Measurements from ENCODE around the gene FAM43A.

Gene FAM43A

DNA sequence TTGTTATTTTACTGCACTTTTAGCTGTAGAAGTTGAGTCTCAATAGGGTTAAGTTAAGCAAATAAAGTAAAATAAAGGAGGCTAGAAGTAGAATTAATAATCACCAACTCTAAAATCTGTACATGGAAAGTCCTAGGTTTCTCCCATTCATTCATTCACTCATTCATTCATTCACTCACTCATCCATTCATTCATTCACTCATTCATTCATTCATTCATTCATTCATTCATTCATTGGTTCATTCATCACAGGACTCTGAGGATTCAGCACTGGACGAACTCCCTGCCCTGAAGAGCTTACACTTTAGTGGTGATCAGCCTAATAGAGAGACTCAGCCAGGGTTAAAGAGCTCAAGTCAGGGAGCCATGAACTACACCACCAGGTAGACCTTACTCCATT is 9.2 kb upstream of the FAM43A start:
- no peak for DNase-seq

DNA sequence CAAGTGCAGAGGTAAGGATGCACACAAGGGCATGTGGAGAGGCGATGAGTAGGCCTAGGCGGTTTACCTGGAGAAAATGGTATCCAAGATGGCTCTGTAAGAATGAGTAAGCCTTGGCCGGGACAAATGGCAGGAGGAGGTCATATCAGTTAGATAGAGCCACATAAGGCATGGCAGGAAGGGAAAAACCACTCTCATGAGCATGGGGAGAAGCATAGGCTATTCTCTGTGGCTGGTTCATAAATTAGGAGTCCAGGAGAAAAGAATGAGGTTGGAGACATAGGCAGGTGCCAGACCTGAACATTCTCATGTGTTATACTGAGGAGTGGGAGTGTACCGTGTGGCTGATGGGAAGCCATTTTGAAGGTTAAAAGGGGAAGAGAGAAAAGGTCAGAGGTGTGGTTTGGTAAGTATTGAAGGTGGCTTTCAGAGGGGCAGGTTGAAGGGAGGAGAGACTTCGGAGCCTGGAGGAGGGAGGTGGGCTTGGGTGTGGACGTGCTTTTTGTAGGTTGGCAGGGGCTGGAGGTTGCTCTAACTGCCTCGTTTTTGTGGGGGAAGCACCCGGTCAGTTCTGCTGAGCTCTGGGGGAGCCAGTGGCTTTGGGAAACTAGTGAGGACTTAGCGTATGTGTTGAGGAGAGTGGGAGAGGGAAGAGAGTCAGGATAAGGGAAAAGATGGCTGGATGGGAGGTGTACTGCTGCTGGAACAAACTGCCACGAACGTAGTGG is 4.6 kb upstream of the FAM43A start:
- no peak for DNase-seq

DNA sequence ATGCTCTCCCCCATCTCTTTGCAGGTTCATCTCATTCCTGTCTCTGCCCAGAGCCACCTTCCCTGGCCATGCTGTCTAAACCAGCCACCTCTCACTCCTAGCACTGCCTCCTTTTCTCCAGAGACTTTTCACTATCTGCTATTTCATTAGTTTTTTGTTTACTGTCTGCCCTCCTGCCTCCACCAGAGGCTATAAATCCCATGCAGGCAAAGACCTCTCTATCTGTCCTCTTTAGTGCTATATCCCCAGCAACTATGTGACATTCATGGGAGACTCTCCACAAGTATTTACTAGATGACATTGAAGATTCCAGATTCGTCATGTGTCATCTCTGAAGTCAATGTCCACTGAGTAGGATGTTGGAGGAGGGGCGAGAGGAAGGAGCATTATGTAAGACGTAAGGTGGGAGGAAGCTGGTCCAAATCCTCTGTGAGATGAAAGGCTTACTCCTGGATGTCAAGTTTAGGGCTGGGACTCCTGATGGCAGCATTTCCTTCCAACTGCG is 3.4 kb upstream of the FAM43A start:
- DNase-seq = no peak

DNA sequence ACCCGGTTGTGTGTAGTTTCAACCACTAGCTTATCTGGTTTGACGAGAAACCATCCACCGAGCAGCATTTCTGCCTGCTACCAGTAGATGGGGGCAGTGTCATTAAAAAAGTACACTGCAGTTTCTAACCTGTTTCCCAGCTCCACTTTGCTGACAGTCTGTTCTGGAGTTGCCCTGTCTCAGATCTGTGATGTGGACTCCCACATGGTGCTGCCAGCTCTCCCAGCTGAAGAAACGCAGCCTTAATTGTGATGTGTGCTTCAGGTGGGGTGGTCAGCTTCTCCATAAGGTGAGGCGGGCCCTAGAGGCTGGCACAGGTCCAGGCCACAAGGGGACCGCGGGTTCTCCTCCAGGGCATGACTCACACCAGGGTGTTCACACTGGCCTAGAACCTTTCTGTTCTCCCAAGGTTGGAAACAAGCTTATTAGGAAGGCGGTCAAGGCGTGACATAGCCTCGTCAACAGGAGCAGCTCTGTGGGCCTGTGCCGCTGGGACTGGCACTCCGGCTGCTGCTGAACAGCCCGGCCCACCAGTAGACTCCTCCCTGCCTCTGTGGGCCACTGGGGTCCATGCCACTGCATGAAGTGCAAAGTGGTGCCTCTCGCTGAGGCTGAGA is 2.9 kb upstream of the FAM43A start:
- DNase-seq = peak; percentile 41

DNA sequence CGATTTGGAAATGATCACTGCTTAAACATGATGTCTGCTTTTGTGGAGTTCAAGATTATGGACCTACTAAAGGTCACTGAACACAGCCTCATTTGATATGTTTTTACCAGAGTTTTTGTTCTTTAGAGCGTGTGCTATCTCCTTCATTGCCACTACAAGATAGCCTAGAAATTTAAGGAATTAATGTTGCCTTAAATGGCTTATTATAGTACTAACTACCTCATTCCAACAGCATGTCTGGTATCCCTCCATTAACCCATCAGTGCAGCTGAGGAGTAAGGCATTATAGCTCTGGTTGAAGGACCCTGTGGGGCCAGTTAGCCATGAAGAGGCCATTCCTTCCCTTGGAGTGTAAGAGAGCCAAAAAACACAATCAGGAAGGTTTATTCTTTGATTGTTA is 2.3 kb upstream of the FAM43A start:
- DNase-seq = no peak

DNA sequence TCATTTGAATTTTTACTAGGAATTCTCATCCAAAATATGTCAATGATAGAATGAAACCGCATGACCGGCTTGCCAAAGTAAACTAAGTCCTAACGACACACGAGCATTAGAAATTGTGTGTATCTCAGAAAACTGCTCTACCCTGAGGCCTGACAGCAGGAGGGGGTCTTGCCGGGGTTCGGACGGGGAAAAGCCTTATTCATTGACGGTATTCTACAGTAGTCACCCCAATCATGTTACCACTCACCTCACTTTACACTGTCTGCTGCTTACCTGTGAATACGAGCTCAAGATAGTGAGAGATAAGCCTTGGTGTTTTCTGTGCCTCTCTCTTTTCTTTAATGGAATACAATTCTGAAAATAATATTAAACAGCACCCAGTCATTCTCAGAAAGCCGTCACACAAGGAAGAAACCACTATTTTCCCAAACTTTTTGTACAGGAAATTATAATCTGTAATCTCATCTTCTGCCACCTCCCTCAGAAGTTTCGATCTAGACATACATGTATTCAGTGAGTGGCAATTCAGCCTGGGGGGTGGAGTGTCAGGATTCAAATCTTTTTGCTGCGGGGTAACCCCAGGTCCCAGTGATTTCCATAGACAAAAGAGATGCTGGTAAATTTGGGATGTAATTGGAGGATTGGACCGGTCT is 492 bp upstream of the FAM43A start:
- DNase-seq = no peak

DNA sequence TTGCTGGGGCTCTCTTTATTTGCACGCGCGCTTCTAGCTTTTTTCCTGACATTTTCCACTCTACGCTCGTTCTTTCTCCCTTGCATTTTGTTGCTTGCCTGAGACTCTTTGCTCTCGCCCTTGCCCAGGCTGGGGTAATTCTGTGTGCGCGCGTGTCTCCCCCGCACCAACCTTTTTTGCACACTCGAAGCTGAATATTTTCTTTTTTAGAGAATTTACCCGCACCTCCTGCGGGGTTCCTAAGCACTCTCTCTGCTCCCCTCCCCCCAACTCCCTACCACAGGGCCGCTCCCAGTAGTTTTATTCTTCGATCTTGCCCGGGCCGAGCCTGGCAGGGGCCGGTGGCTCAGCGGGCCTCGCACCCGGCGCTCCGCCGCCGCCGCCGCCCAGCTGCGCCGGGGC is 732 bp downstream of the FAM43A start:
- no peak for DNase-seq

DNA sequence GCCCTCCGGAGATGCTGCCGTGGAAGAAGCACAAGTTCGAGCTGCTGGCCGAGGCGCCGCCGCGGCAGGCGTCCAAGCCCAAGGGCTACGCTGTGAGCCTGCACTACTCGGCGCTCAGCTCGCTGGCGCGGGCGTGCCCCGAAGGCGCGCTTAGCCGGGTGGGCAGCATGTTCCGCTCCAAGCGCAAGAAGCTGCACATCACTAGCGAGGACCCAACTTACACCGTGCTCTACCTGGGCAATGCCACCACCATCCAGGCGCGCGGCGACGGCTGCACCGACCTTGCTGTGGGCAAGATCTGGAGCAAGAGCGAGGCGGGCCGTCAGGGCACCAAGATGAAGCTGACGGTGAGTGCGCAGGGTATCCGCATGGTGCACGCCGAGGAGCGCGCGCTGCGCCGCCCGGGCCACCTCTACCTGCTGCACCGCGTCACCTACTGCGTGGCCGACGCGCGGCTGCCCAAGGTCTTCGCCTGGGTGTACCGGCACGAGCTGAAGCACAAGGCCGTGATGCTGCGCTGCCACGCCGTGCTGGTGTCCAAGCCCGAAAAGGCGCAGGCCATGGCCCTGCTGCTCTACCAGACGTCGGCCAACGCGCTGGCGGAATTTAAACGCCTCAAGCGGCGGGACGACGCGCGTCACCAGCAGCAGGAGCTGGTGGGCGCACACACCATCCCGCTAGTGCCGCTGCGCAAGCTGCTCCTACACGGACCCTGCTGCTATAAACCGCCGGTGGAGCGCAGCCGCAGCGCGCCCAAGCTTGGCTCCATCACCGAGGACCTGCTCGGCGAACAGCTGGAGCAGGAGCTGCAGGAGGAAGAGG is 1.3 kb downstream of the FAM43A start:
- DNase-seq = peak; percentile 7

DNA sequence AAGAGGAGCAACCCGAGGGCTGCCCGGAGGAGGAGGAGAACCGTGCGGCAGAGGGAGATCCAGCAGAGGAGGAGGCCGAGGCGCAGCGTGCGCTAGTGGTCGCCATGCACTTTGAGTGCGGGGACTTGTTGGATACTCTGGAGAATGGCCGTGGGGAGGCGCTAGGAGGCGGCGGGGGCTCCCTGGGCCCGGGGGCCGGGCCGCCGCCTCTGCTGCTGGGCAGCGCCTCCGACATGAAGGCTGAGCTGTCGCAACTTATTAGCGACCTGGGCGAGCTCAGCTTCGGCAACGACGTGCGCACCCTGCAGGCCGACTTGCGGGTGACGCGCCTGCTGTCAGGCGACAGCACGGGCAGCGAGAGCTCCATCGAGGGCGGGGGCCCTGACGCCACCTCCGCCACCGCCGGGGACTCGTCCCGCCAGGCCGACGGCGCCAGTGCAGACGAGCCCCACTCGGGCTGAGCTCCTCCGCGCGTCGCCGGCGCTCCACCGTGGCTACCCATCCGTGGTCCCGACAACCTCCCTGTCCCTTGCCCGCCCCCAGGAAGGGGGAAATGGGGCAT is 2.0 kb downstream of the FAM43A start:
- DNase-seq = peak; percentile 62

DNA sequence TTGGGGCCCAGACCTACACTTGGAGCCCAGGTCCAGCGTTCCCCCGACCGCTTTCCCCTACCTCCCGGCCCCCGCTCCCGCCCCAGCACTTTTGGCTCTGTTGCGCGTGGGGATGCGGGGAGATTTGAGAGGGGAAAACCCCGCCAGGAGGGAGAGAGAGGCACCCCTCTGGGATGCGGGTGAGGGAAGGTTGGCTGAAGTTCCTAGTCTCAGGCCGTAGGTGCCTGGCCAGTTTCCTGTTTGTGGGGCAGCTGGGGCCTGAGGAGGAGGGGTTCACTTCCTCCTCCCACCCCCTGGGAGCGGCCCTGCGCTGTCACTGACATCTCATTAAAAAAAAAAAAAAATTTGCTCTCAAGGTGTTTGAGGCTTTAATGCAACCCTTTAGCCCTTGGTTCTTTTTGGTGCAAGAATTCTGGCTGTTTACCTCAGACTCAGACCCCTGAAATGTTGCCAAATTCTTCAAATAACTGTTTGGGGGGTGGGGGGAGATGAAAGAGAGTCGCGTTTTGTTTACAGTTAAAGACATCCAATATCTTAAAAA is 2.6 kb downstream of the FAM43A start:
- no peak for DNase-seq

DNA sequence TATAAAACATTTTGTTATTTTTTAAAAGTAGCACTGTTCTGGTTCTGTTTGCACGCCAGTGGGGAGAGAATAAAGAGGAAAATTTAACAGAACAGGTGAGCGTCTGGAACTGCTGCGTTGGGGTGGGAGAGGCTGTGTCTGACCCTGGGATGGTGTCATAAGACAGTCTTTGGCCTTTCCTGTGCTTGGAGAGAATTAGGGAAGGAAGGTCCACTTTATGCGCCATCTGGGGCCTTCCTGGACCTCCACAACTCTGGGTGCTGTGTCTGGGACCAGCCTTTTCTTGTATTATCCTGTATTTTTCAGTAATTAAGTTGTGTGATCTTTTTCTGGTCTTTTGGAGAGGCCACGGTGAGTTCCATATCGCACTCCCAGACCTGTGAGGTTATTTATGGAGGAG is 3.3 kb downstream of the FAM43A start:
- no peak for DNase-seq

DNA sequence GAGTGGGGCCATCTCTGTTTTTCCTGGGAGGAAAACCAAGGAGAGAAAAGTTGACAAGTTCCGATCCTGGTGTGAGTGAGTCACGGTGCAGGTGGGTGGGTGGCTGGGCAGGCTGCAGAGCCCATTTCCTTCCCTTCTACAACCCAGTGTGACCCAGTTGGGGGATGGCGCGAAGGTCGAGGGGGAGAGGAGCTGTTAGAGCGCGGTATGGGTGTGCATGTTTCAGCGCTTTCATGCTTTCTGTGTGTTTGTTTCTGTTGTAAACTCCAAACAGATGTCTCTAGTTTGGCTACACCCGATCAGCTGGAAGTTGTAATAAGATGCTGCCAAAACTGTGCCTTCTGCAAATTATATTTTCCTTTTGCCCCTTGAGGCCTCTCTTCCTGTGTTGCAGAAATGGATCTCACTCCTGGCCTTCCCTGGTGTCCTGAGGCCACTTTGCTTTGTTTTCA is 3.8 kb downstream of the FAM43A start:
- DNase-seq = no peak

DNA sequence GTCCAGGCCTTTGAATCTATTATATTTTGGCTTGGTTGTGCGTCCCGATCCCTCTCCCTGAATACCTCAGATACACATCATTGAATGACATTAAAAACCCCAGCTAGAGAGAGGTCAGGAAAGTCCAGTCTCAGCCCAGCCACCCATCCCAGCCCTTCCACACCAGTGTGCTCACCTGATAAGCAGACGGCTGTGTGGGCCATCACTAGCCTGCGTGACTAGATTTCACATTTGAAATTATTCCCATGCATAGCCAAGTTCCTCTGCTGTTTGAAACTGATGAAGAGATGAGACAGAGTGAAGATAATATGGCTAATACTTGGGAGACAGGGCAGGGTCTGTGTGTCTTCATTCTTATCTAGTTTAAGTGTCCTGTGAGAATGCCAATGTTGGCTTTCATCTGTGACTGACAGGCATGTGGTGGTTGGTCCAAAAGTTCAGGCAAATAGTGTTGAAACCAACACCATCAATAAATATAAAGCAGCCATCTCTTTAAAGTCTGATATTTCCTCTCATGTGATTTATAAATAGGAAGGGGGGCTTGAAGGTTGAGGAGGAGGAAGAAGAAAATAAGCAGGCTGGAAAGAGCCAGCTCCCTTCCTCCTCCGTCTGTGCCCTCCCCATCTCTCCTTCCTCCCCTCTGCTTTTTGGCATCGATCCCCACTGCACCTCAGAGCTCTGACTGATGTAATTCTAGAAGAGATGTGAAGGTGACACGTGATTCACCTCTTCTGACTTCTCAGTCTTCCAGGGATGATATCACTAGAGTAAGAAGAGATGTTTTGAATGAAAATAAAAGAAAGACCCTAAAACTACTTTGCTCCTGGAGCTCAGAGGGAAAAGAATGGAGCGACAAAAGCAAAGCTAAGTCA is 5.1 kb downstream of the FAM43A start:
- DNase-seq = no peak

DNA sequence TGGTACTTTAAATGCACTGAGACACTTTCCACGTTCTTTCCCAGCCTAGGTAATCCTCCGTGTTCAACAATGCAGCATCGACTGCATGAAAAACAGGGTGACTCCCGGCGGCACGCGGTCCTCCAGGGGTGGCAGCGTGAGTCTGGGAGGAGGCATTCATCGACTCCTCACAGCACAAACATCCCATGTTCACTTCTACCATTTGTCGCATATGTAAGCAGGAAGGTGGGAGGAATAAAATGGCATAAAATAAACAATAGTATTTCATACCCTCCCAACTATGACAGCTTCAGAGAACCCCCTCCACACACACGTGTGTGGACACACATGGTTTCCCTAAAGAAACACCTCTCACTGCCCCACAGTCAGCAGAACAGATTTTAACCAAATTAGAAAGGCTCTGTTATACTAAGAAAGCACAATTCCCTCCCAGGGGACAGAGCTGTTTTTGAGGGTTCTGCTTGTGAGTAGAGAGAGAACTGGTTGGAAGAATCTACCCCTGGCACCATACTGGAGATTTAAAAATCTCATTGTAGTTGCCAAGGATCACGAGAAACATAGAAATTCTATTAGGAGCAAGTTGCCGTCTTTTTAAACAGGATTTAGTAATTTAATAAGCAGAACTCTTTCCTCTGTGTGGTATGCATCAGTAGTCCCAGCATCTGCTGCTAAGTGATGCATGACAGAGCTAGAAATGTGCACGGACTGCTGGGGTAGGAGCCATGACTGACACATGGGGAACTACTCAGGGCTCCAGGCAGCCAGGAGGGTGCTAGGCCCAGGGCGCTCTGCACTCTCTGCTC is 6.0 kb downstream of the FAM43A start:
- DNase-seq = no peak

DNA sequence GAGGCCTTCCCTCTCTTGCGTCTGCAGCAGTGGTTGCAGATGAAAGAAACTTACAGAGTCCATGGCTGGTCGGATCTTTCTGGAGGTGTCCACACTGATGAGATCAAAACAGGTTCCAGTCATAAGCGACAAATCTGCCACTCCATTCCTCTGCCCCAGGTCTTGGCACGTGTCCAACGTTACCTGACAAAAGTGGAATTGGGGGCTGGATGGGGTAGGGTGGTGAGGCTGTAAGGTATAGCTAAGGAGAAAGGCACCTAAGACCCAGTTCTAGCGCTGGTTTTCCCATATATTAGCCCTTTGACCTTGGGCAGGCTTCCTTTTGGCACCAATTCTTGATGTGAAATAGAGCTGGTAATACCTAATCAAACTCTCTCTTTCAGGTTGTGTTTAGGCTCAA is 11.0 kb downstream of the FAM43A start:
- no peak for DNase-seq

DNA sequence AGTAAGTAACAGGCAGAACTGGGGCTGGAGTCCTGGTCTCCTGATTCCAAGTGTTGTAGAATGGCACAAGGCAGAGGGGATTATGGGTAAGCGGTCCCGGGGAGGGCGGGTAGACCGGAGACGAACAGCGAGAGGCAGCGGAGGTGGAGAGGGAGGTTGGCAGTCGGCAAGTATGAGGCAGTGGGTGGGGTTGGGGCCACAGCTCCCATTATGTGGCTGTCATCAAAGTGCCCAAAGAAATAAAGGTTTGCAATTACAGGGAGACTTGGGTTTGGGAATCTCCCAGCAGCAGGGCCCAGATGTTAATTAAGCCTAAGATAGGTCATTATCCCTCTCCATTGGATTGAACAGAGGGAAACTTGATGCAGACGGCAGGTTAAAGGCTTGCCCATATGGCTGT is 16.9 kb downstream of the FAM43A start:
- no peak for DNase-seq

DNA sequence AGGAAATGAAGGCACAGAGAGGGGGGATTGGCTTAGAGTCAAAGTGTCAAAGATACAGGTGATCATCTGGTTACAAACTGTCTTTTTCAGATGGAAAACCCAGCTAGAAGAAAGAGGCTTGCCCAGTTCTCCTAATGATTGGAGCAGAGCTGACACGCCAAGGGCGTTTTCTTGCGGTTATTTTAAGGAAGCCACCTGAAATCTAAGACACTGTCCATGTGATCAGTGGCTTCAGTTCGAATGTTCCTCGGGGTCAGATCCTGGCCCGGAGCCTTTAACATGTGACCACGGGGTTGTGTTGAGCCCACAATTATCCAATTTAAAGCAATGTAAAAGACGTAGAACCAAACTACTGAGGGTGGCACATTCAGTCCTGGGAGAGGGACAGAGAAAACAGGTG is 19.5 kb downstream of the FAM43A start:
- no peak for DNase-seq

DNA sequence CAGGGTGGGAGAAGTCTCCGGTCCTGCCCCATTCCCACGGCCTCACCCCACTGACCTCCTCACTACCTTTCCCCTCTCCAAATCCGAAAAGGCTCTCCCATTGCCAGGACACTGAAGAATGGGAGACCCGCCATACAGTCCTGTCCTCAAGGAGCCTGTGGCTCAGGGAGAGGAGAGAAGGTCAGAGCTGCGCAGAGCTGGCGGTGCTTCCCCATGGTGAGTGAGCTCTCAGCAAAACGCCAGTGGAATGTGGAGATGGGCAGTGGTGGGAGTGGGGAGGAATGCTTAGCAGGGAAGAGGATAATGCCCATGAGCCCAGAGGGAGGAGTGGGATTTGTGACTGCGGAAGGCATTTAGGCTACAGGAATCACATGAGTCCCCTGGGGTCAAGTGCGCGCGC is 20.1 kb downstream of the FAM43A start:
- no peak for DNase-seq

DNA sequence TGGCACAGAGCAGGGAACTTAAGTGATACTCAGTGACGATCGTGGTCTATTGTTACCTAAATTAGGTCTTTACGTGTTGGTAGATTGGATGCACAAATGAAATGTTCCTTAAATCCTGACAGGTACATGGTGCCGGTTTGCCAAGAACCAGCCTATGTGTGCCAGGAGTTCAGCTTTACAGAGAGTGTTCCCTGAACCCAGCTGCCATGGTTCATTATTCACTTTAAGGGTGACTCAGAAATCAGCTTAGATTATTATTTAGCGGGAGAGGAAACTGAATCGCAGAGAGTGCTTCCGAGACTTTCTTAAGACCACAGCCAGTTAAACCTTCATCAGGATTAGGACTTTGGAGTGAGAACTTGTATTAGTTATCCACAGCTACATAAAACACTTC is 21.5 kb downstream of the FAM43A start:
- DNase-seq = no peak

DNA sequence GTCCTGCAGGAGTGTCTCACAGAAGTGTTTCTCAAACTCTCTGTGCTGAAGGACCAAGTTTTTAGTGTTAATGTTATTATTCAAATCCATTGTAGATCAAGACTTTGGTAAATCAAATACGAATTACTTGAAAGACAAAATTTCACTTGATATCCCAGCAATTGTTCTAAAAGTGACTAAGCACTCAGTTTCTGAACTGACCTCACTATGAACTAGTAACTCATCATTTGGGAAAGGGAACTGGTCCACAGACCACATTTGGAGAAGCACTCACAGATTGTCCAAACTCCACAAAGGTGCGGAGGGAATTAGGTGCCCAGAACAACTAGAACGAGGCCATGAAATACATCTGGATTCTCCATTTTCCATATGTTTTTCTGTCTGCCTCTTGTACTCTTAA is 25.6 kb downstream of the FAM43A start:
- DNase-seq = no peak

DNA sequence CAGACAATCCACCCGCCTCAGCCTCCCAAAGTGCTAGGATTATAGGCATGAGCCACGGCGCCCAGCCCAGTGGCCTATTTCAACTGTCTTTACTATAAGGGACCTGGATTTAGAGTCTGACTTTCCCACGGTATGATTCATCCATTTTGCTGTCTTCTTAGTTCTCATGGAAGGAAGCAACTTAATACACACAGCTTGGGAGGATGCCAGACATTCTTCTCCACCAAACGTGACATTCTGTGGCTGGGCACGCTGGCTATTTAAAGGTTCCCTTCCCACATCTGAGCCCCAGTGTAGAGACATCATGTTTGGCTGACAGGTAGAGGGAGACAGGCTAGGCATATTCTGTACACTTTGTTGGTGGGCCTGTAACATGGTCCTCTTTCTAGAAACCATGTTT is 26.2 kb downstream of the FAM43A start:
- no peak for DNase-seq

All from effector CD4-positive, alpha-beta T cell (primary cell).